Germinal center (tissue), 1 donor: ENCODE measurements around the gene CCNA2.

Experiments used
- DNase-seq: peaks from one replicate; pipeline ENCODE4 v3.0.0; 2012; ENCODE audit warnings: mixed read lengths, low spot score

CCNA2 gene

DNA sequence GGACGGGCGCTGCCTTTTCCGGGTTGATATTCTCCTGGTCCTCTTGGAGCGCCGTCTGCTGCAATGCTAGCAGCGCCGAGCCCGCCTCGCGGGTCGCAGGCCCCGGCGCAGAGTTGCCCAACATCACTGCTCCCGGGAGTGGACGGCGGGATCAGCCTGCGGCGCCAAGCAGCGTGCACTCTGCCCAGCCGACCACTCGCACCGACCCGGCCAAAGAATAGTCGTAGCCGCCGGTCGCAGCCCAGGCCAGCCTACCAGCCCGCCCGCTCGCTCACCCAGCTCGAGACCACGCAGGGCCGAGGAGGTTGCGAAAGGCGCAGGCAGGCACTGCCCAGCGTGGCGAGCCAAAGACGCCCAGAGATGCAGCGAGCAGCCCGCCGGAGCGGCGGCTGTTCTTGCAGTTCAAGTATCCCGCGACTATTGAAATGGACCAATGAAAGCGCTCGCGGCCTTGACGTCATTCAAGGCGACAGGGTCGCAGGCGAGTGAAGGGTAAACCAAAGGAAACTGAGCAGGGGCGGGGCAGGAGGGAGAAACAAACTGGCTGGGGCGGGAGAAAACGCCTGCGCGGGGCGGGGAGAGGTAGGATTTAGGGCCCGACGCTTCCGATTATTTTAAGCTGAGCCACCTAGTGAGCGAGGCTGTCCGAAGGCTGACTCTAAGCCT lies at the start of gene CCNA2:
CCNA2 (minus strand) TSS at position 379 of the 666 bp plus-strand sequence; CDS start at position 124, 255 bp downstream.
- DNase-seq = peak; percentile 96

DNA sequence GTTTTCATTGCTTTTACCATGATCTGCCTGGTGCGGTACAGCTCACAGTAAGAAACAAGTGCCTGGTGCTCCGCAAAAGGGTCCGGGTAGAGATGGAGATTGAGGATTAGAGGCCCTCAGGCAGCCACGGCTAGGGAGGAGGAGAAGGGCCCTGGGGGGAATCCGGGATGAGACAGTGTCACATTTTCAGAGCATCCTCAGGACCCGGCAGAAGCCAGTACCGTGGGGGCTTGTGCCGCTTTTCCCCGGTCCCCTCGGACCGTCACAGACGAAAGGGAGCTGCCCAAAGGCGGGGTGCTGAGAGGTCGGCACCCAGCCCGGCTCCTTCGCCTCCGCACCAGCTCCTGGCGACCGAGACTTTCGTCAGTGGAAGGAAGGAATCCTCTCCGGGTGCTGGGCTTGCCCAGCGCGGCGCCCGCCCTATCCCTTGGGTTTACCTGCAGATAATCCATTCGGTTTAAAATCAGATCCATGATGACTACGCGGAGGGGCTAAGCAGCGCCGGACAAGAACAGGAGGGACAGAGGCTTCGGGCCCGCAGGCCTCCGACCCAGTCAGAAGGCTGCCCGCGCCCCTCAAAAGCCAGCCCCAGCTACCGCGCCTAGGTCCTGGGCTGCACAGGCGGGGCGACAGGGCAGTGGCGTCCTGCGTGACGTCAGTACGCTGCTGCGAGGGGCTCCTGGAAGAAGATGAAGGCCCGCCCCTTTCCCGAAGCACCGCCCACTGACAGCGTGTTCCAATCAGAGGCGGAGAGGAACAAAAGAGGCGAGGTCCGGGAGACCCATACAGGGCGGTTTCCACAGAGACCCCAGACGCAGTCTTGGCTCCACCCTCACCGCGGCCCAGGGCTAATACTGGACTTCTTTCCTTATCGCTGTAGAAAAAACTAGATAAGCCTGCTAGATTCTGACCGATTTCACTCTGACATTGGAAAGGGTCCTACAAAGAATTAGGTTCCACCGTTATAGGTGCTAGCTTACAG lies 46.4 kb upstream of the CCNA2 start, which contains the start of gene BBS7:
BBS7 (minus strand) TSS at position 634 of the 982 bp plus-strand sequence; CDS start at position 473, 161 bp downstream.
- DNase-seq = peak; percentile 94

DNA sequence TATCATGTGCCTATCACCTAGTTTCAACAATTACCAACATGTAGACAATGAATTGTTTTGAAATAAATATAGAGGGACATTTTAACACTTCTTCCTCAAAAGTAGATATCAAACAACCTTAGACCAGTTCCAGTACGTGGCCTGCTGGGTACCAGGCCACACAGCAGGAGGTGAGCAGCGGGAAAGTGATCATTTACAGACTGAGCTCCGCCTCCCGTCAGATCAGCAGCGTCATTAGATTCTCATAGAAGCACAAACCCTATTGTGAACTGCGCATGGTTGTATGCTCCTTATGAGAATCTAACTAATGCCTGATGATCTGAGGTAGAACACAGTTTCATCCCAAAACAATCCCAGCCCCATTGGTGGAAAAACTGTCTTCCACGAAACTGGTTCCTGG lies 40.1 kb upstream of the CCNA2 start:
- DNase-seq = no peak

DNA sequence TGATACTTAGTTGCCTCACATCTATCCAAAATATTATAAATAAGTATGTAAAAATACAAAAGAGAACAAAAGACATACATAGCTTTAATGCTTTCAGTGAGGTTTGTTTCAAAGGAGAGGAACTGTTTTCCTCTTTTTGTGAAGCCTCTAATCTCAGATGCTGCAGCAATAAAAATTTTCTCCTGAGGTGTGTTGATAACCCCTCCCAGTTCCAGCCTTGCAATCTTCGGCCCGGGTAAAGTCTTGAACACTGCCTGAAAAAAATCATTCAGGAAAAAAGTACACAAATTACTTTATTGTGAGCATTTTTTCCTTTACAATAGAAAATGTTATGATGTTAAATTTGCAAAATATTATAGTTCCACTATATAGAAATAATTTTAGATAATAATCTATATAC lies 37.7 kb upstream of the CCNA2 start:
- no peak for DNase-seq

DNA sequence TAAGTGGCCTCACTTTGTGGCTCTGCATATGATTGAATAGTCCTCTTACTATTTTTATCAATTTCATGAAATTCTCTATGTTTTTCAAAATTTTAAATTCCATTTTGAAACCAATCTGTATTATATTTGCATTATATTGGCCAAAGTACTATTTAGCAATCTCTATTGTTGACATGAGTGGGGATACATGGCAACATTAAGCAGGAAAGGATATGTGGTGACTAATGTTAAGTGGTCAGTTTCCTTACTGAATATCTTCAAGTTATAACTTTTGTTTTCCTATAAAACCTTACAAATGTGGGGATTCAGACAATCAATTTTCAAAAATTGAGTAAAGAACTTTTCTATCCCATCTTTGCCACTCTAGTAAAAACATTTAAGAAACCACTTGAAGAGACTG lies 36.4 kb upstream of the CCNA2 start:
- DNase-seq = no peak

DNA sequence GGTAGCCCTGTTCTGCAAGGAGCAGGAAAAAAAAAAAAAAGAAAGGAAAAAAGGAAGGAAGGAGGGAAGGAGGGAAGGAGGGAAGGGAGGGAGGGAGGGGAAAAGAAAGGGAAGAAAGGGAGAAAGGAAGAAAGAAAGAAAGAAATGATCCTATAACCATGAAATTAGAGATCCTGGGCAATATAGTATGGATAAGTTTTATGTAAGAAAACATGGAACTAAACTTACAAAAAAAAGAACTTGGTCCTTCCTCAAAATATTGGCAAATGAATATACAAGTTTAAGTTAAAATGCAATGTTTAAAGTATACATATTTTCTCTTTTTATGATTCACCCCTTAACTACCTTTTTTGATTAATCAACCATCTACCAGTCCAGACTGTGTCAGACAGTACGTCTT lies 27.7 kb upstream of the CCNA2 start:
- DNase-seq = no peak

DNA sequence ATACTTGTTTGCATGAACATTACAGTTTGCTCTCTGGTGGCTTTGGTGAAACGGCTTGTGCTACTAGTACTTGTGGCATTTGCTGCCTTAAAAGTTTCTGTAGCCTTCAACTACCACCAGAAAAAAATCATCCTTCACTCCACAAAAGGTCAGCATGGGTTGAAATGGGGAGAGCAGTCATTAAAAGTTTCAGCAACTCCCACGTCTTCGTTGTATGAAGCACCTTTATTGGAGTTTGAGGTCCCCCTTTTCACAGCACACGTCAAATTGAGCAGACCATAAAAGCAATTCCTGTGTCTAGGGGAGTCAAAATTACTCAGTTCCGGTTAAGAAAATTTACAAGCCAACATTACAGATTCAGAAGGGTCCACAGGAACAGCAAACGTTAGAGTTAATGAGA lies 23.0 kb upstream of the CCNA2 start:
- DNase-seq = no peak

DNA sequence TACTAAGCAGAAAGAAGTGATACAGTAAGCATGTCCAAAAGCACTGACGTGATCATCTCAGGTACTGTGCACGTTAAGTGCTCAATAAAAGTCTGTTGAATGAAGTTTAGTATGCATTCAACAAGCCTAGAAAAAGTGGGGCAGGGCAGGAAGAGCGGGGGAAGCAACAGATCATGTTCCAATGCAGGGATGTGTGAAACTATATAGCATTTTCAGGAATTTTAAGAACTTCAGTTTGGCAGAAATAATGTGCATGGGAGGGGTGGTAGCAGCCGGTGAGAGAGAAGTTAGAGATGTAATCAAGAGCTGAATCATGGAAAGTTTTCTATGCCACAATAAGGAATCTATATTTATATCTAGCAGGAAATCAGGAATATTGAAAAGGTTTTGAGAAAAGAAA lies 19.2 kb upstream of the CCNA2 start:
- DNase-seq = no peak

DNA sequence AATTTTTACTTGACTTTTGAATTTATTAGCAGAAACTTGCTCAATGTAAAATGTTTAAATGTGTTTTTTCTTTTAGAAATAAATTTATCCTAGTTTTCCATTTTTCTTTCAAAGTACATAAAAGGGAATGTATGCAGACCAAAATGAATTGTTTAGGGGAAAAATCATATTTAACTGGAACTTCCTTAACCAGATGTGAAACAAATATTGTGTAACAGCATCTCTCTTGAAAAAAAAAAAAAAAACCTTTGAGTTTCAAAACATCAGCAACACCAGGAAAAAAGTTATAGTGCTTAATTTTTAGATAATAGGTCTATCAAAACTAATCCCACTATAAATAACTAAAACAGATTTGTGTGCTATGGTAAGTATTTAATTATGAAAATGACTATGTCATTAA lies 14.5 kb upstream of the CCNA2 start:
- DNase-seq = no peak

DNA sequence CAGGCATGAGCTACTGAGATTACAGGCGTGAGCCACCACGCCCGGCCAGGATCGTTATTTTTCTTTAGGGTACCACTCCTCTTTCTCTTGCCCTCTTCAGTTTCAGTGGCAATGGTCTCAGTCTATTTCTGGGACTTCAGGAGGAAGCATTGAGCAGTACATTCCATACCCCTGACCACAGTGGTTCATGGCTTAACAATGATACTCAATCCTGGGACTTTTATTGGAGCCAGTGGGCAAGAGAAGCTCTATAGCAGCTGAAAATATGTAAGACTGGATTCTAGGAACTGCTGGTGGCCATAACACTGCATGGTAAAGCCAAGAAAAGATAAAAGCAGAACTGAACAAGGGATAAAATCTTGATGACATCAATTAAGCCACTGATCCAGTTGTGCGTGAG lies 5.8 kb upstream of the CCNA2 start:
- no peak for DNase-seq

DNA sequence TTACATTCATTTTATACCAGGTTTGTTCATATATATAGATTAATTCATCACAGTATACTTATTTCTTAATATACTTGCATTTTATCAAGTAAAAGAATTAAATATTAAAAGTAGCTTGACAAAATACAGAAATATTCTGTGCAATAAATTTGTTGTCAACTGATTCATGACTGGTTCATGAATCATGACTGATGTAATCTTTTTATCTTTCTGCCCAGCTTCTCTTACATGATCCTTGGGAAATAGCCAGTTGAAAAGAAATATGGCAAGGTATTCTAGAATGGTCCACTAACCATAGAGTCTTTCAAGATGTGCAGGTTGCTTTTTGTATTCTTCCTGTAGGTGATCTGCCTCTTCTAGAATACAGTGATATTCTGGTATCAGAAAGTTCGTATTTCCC lies 4.2 kb upstream of the CCNA2 start:
- DNase-seq = no peak

DNA sequence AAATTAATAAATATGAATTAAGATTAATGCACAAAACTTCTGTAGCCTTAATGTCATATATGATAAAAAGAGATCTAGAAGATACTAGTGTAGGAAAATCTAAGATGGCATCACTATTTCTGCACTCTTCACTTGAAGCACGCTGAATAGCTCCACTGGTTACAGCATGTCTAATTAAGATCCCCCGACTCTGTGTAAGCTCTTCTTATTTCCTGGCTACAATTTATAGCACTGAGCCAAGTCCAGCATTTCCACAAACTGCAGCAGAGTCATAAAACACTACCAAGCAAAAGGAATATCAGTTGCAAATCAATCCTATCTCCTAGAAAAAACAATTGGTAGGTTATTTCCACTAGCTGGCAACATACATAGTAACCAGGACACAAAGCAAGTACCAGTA lies 1.3 kb upstream of the CCNA2 start:
- DNase-seq = no peak

DNA sequence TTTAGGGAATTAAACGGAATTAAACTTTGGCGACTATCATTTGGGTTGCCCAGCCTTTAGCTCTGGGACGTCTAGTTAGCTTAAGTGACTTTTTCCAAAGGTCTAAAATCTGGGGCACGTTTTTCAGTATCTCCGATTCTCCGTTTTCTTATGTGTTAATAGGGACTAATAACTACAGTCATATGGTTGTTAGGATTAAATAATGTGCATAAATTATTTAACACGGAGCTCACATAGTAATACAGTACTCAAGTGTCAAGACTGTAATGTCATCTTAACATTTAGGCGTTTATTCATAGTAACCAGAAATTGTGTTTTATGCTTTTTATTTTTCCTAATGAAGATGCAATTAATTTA lies 466 bp upstream of the CCNA2 start:
- no peak for DNase-seq

DNA sequence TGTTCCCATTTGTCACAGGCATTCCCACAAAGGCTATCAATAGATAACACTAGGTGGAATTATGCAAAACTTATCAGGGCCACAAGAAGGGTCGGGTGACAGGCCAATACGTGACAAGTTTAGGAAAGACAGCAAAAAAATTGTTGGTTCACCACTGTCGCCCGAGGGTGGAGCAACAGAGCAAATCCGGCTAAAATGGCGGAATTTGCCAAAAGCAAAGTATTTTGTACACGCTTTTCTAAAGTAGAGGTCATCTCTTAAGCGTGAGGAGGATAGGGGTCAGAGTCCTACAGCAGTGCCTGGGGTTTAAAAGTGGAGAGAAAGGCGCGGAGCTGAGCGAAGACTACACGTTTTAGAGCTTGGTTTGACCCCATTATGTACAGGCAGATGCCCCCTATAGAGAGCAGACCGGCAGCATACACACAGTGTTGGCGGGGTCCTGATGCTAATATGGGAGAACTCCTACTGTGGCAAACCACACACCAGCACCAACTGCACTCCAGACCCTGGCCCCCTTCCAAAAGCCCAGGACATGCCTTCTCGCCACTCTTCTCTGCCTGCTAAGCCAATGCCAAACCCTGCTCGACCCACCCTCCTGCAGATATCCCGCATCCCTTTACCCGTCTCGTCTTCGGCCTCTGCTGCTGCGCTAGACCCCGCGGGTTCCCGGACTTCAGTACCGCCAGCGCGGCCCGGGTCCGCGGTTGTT lies 733 bp downstream of the CCNA2 start:
- peak; percentile 49 for DNase-seq

DNA sequence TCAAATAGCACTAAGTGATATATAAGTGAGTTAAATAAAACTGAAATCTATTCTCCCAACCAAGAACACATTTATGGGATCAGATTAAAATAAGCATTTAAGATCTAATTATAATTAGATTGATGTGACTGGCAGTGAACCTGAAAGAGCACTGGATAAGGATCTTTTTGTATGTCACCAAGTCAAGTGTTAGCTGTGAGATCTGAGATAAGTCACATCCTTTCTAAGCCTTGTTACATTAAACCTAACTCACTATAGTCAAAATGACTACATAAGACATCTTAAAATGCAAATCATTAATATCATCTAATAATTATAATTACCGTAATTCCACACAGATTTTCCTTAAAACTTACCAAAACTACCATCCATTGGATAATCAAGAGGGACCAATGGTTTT lies 1.6 kb downstream of the CCNA2 start:
- no peak for DNase-seq

DNA sequence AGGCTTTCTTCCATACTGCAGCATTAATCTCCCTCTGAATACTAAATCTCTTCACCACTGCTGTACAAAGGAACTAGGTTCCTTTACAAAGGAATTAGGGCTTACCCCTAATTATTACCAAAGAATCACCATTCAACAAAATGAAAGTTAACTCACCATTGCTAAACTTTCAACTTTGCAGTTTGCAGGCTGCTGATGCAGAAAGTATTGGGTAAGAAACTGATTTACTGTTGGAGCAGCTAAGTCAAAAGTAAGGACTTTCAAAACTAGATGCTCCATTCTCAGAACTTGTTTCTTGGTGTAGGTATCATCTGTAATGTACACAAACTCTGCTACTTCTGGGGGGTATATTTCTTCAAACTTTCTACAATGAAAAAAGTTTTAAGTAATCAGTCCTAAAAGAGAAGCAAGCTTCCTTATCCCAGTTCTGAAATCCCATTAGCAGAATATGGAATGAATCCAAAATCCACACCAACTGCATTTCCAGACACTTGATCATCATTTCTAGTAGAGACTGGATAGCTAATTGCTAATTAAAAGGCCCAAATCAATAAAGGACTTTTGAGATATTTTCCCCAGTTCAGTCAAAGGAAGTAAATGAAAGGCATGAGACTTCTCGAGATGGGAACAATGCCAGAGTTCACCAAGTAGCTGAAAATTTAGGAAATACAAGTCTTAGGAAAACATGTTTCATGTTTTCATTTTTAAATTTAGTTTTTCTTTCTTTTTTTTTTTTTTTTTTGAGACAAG lies 4.3 kb downstream of the CCNA2 start:
- DNase-seq = no peak

DNA sequence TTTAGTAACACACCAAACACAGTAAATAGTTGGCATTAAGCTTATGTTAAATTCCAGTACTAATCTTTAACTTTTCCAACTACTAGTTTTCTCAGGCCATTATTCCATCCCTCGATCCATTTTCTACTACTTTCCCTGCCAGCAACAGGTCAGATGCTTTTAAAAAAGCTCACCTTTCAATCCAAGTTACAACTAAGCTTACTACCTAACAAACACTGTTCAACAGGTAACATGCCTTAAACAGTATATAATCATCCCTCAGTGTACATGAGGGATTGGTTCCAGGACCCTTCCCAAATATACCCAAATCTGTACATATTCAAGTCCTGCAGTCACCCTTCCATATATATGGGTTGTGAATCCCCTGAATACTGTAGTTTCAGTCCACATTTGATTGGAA lies 5.5 kb downstream of the CCNA2 start:
- no peak for DNase-seq

DNA sequence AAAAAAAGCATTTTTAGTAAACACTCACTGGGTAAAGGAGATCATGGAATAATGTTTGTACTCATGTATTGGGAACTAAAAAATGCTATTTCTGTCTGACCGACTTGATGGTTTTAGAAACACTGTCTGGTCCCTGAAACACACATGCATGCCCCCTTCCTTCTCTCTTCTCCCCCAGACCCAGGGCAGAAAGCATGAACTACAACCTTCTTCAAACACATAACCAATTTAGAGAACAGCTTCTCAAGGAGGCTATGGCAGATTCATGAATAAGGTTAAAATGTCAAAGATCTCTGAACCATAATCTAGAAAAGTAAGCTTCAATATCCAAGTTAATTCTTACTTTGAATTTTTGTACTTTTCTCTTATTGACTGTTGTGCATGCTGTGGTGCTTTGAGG lies 6.0 kb downstream of the CCNA2 start:
- no peak for DNase-seq

DNA sequence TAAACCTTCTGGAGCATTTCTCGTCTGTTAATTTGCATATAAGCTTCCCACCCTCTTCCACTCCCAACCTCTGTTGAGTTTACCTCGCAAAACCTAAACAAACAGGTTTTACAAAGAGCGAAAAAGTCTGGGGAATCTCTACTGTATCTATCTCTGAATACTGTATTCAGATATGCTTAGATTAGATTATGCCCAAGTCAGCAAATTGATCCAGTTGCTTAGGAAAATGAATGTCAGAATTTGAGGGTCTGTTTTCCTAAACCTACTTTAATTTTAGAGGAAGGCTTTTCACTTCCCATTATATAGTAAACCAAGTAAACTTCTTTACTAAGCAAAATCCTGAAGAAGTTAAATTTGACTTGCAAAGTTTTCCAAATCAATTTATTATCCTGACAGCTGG lies 6.7 kb downstream of the CCNA2 start:
- DNase-seq = no peak

DNA sequence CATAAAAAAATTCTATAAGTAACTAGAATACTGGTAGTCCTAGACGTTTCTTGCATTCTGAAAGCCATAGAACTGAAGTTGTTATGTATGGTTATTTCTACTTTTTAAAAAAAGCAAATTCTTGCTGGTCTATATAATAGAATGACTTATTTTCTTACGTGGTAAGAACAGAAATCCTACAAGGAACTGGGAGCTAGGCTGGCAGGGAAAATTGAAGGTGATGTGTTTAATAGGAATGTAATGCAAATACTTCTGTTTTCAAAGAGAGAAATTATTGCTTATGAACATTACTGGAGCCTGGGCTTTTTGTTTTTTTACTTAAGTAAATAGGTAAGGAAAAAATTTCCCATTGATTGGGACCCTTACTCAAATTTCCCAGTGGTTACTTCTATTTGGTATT lies 8.9 kb downstream of the CCNA2 start:
- no peak for DNase-seq

DNA sequence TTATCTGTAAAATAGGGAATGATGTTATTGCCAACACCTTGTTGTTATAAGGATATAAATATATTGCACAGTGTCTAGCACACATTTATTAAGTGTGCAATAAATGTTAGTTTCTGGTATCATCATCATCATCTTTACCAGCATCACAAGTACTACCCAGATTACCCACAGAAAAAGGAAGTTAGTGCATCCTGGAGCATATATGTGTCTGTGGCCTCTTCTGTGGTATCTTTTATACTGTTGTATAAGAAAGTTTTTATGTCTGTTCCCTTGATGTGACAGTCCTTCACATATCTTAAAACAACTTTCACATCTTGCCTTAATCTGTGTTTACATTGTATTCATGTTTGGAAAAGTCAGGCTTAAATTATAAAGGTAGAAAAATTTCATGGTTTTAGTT lies 12.6 kb downstream of the CCNA2 start:
- DNase-seq = no peak

DNA sequence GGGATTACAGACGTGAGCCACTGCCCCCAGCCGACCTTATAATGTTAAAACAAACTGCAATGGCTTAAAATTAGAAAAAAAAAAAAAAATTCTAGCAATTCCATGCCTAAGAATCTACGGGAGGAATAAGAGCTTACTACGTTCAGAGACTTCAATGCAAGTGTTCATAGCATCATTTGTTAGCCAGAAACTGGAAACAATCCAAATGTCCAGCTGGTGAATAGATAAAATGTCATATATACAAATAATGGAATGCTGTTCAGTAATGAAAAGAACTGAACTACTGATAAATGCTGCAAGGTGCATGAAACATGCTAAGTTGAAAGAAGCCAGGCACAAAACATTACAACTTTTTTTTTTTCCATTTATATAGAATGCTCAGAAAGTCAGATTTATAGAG lies 17.3 kb downstream of the CCNA2 start:
- DNase-seq = no peak
